Nephron progenitor cell (in vitro differentiated cells): ENCODE results near the gene MRPL22.
A peak's percentile ranks its signal among the peaks of the same experiment; 100 is the strongest.
"Not testable (repeated sequence)": the region's sequence is repeated elsewhere in the genome, so short reads cannot be mapped to it uniquely, and the experiment has no call there.

Experiments used
- DNase-seq: peaks from one replicate; pipeline ENCODE4 v3.0.0; 2021
- H3K27ac Mint-ChIP-seq: 2 replicates; pipeline ENCODE4 v1.8.0; 2021; ENCODE audit warnings: mild to moderate bottlenecking, moderate library complexity, mixed read lengths
- H3K27me3 Mint-ChIP-seq: 2 replicates; pipeline ENCODE4 v1.8.0; 2021; ENCODE audit warnings: mild to moderate bottlenecking, low read depth, mixed read lengths; ENCODE audit not compliant: poor library complexity
- H3K36me3 Mint-ChIP-seq: 2 replicates; pipeline ENCODE4 v1.8.0; 2021; ENCODE audit warnings: low read depth, mixed read lengths
- H3K4me1 Mint-ChIP-seq: 2 replicates; pipeline ENCODE4 v1.8.0; 2021; ENCODE audit warnings: mixed read lengths
- H3K4me3 Mint-ChIP-seq: 2 replicates; pipeline ENCODE4 v1.8.0; 2021; ENCODE audit warnings: mild to moderate bottlenecking, moderate library complexity, mixed read lengths
- H3K9me3 Mint-ChIP-seq: 2 replicates; pipeline ENCODE4 v1.8.0; 2021; ENCODE audit warnings: mild to moderate bottlenecking, moderate library complexity, mixed read lengths
- CTCF ChIP-seq: fragments of 200-600 bp; sonication (generic); IDR thresholded peaks from 2 replicates; pipeline ENCODE4 v1.5.0; 2021; ENCODE audit warnings: antibody characterized with exemption

Gene MRPL22

GRCh38 chr5:155004138-155004744 lies 63.4 kb downstream of the MRPL22 start:
- no peaks in the 10 kb centered on the region for H3K36me3 Mint-ChIP-seq
- no peak overlapping the region for H3K4me3 Mint-ChIP-seq
- DNase-seq, result peak; percentile 16
- H3K27ac Mint-ChIP-seq, result no peak overlapping the region
- H3K9me3 Mint-ChIP-seq, result peaks cover 6% of the 10 kb centered on the region
- TF ChIP-seq CTCF, result peak; percentile 12
- H3K4me1 Mint-ChIP-seq, result no peaks in the 10 kb centered on the region
- peaks cover 16% of the 10 kb centered on the region for H3K27me3 Mint-ChIP-seq

GRCh38 chr5:155006265-155006664 lies 65.4 kb downstream of the MRPL22 start:
- H3K27me3 Mint-ChIP-seq, result peaks cover 13% of the 10 kb centered on the region
- not testable (repeated sequence) for H3K27ac Mint-ChIP-seq, H3K9me3 Mint-ChIP-seq, H3K4me1 Mint-ChIP-seq, H3K36me3 Mint-ChIP-seq, H3K4me3 Mint-ChIP-seq, DNase-seq

GRCh38 chr5:155008669-155009068 lies 67.8 kb downstream of the MRPL22 start:
- H3K4me1 Mint-ChIP-seq, result no peaks in the 10 kb centered on the region
- no peak overlapping the region for H3K27ac Mint-ChIP-seq
- H3K36me3 Mint-ChIP-seq, result no peaks in the 10 kb centered on the region
- DNase-seq, result no peak
- H3K27me3 Mint-ChIP-seq, result peaks cover 10% of the 10 kb centered on the region
- no peak for TF ChIP-seq CTCF
- no peak overlapping the region for H3K4me3 Mint-ChIP-seq
- no peaks in the 10 kb centered on the region for H3K9me3 Mint-ChIP-seq

GRCh38 chr5:155010881-155011280 lies 70.0 kb downstream of the MRPL22 start:
- H3K4me1 Mint-ChIP-seq, result no peaks in the 10 kb centered on the region
- H3K36me3 Mint-ChIP-seq, result no peaks in the 10 kb centered on the region
- DNase-seq, result no peak
- peaks cover 13% of the 10 kb centered on the region for H3K9me3 Mint-ChIP-seq
- H3K4me3 Mint-ChIP-seq, result no peak overlapping the region
- no peak for TF ChIP-seq CTCF
- peaks cover 9% of the 10 kb centered on the region for H3K27me3 Mint-ChIP-seq
- H3K27ac Mint-ChIP-seq, result no peak overlapping the region

GRCh38 chr5:155013526-155013925 lies 72.7 kb downstream of the MRPL22 start, which contains the start of gene KIF4B:
TSS of gene KIF4B (plus strand) at chr5:155013755. CDS start at chr5:155013860, 105 bp downstream.
- Mint-ChIP-seq H3K27ac (no peak within 1 kb of the TSS), H3K4me1 (no peaks in the 10 kb centered on the region), H3K9me3 (peaks cover 17% of the 10 kb centered on the region), H3K27me3 (peaks cover 4% of the 10 kb centered on the region), H3K4me3 (no peak within 1 kb of the TSS), H3K36me3 (no peaks in the 10 kb centered on the region)
- no peak for DNase-seq
- no peak for TF ChIP-seq CTCF

GRCh38 chr5:155015239-155015638 lies 74.4 kb downstream of the MRPL22 start:
- H3K27ac Mint-ChIP-seq, result no peak overlapping the region
- no peaks in the 10 kb centered on the region for H3K4me1 Mint-ChIP-seq
- DNase-seq, result no peak
- no peak for TF ChIP-seq CTCF
- peaks cover 23% of the 10 kb centered on the region for H3K9me3 Mint-ChIP-seq
- H3K36me3 Mint-ChIP-seq, result no peaks in the 10 kb centered on the region
- H3K4me3 Mint-ChIP-seq, result no peak overlapping the region
- H3K27me3 Mint-ChIP-seq, result peaks cover 4% of the 10 kb centered on the region
